ENCODE measurements around the gene SPTB.

GRCh38 chr14:64823305-64823861 is 56.3 kb downstream of the SPTB start:
- TF ChIP-seq CTCF (IDR thresholded peaks at IDR 0.05; ENCODE audit: poor library complexity) = peak; percentile 88
- no peak for TF ChIP-seq EZH2phosphoT487 (IDR thresholded peaks at IDR 0.05; ENCODE audit: low read depth, severe bottlenecking, unreplicated experiment)
- no peak for TF ChIP-seq EZH2 (IDR thresholded peaks at IDR 0.05; ENCODE audit: borderline replicate concordance)

All from hepatocyte (in vitro differentiated cells).